HG03571 (cell line): ENCODE results near the gene CDC14B.
"Not testable (repeated sequence)": the region's sequence is repeated elsewhere in the genome, so short reads cannot be mapped to it uniquely, and the experiment has no call there.

Source experiments
- ATAC-seq: cut with Tn5 transposase; IDR thresholded peaks from one replicate; pipeline ENCODE4 v1.9.1; 2021; ENCODE audit not compliant: unreplicated experiment

CDC14B gene

GRCh38 chr9:96503374-96503748 lies 116.3 kb downstream of the CDC14B start:
- not testable (repeated sequence) for ATAC-seq

- ATAC-seq: no peak
Measured at GRCh38 chr9:96502539-96503373, 116.9 kb downstream of the CDC14B start.

- no peak for ATAC-seq
Measured at GRCh38 chr9:96501633-96502538, 117.8 kb downstream of the CDC14B start.

GRCh38 chr9:96500696-96501632 lies 118.7 kb downstream of the CDC14B start:
- no peak for ATAC-seq

- ATAC-seq: no peak
Measured at GRCh38 chr9:96499257-96499656, 120.4 kb downstream of the CDC14B start.

GRCh38 chr9:96498796-96499195 lies 120.8 kb downstream of the CDC14B start:
- ATAC-seq: no peak

GRCh38 chr9:96497117-96497399 lies 122.6 kb downstream of the CDC14B start:
- ATAC-seq: no peak

- no peak for ATAC-seq
Measured at GRCh38 chr9:96496368-96497116, 123.1 kb downstream of the CDC14B start.

GRCh38 chr9:96495341-96495740 lies 124.3 kb downstream of the CDC14B start:
- ATAC-seq: no peak

- ATAC-seq: no peak
Measured at GRCh38 chr9:96494215-96494800, 125.3 kb downstream of the CDC14B start.

- no peak for ATAC-seq
Measured at GRCh38 chr9:96493757-96494156, 125.9 kb downstream of the CDC14B start.

- no peak for ATAC-seq
Measured at GRCh38 chr9:96492993-96493531, 126.6 kb downstream of the CDC14B start.

- ATAC-seq: no peak
Measured at GRCh38 chr9:96491880-96492525, 127.6 kb downstream of the CDC14B start.

GRCh38 chr9:96491079-96491879 lies 128.4 kb downstream of the CDC14B start:
- ATAC-seq: no peak

GRCh38 chr9:96490534-96491078 lies 129.0 kb downstream of the CDC14B start:
- ATAC-seq: no peak

GRCh38 chr9:96489482-96489979 lies 130.1 kb downstream of the CDC14B start:
- ATAC-seq: no peak

- no peak for ATAC-seq
Measured at GRCh38 chr9:96487949-96488348, 131.7 kb downstream of the CDC14B start.

GRCh38 chr9:96487029-96487396 lies 132.6 kb downstream of the CDC14B start:
- ATAC-seq: no peak
